ENCODE measurements around the gene SIGLEC5. TPM values are rescaled to one million over a fixed set of nuclear protein-coding genes. Genes with fewer than 3 reads are reported as not detected.

SIGLEC5 gene
- total RNA-seq, 5 donors from 2014 or later (not counting 1 experiment from before 2014, with no cell fraction given), result 0.16 to 0.26 TPM; not detected in 3

- H3K27me3 Mint-ChIP-seq, result peaks cover 42 to 50% of the 10 kb centered on the region in 2 donors
- peak in 3 of 4 experiments; percentile 31 to 53 (median 33) for ATAC-seq (replicated peaks in 1 of 4)
- ChIA-PET POLR2A (no interaction called here), CTCF (no interaction called here)
- Histone ChIP-seq H3K27ac (ENCODE audit: low read length) (no peak overlapping the region), H3K9me3 (no peaks in the 10 kb centered on the region), H3K4me1 (ENCODE audit: control insufficient read depth in 1 of 2, extremely low read depth in 1 of 2, insufficient read depth in 2 of 2, low read length in 2 of 2) (peaks cover 0 to 6% of the 10 kb centered on the region in 2 experiments), H3K4me3 (ENCODE audit: control insufficient read depth in 1 of 2, extremely low read depth in 1 of 2, low read length in 1 of 2) (no peak overlapping the region), H3K36me3 (ENCODE audit: control insufficient read depth in 2 of 2, extremely low read depth in 1 of 2, insufficient read depth in 1 of 2, low read length in 1 of 2) (no peaks in the 10 kb centered on the region), H3K27me3 (replicated peaks in 1 of 2; ENCODE audit: control insufficient read depth in 2 of 2, extremely low read depth in 1 of 2, insufficient read depth in 2 of 2, low read length in 1 of 2) (peaks cover 4 to 39% of the 10 kb centered on the region in 2 experiments)
- no peak overlapping the region for H3K27ac Mint-ChIP-seq
- peaks cover 7% of the 10 kb centered on the region for H3K36me3 Mint-ChIP-seq
- peaks cover 0 to 6% (median 2%) of the 10 kb centered on the region in 3 donors for H3K4me1 Mint-ChIP-seq
- H3K9me3 Mint-ChIP-seq, result no peaks in the 10 kb centered on the region
- DNase-seq, result peak in 8 of 35 experiments; percentile 4 to 25 (median 16)
- no peak overlapping the region for H3K4me3 Mint-ChIP-seq
- WGBS (ENCODE audit: insufficient coverage), result 17% methylated on average over 52 of the region's 59 CpGs
Measured at GRCh38 chr19:51600940-51601580, 29.1 kb downstream of the SIGLEC5 start.

DNA sequence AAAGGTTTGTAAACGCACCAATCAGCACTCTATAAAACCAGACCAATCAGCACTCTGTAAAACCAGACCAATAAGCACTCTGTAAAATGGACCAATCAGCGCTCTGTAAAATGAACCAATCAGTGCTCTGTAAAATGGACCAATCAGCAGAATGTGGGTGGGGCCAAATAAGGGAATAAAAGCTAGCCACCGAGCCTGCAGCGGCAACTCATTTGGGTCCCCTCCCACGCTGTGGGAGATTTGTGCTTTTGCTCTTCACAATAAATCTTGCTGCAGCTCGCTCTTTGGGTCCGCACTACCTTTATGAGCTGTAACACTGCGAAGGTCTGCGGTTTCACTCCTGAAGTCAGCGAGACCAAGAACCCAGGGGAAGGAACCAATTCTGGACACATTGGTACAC lies 31.1 kb downstream of the SIGLEC5 start:
- DNase-seq, result no peak
- ATAC-seq (replicated peaks in 1 of 4), result no peak
- Mint-ChIP-seq H3K9me3 (peaks cover 0 to 5% (median 0%) of the 10 kb centered on the region in 3 donors), H3K4me3 (no peak overlapping the region), H3K36me3 (peaks cover 7% of the 10 kb centered on the region), H3K27me3 (peaks cover 35 to 51% of the 10 kb centered on the region in 2 donors), H3K27ac (no peak overlapping the region), H3K4me1 (peaks cover 14 to 19% (median 15%) of the 10 kb centered on the region in 3 donors)
- CTCF ChIA-PET, result no interaction called here
- Histone ChIP-seq H3K36me3 (ENCODE audit: control insufficient read depth in 2 of 2, extremely low read depth in 1 of 2, insufficient read depth in 1 of 2, low read length in 1 of 2) (no peaks in the 10 kb centered on the region), H3K9me3 (no peaks in the 10 kb centered on the region), H3K27me3 (replicated peaks in 1 of 2; ENCODE audit: control insufficient read depth in 2 of 2, extremely low read depth in 1 of 2, insufficient read depth in 2 of 2, low read length in 1 of 2) (peaks cover 0 to 36% of the 10 kb centered on the region in 2 experiments), H3K27ac (ENCODE audit: low read length) (no peak overlapping the region), H3K4me3 (ENCODE audit: control insufficient read depth in 1 of 2, extremely low read depth in 1 of 2, low read length in 1 of 2) (no peak overlapping the region), H3K4me1 (ENCODE audit: control insufficient read depth in 1 of 2, extremely low read depth in 1 of 2, insufficient read depth in 2 of 2, low read length in 2 of 2) (peaks cover 4 to 15% of the 10 kb centered on the region in 2 experiments)
- POLR2A ChIA-PET, result no interaction called here
- 96% methylated on average over 9 of the region's 10 CpGs for WGBS (ENCODE audit: insufficient coverage)

GRCh38 chr19:51598159-51598915 lies 31.9 kb downstream of the SIGLEC5 start:
- Mint-ChIP-seq H3K36me3 (peaks cover 7% of the 10 kb centered on the region), H3K4me3 (no peak overlapping the region), H3K4me1 (peaks cover 21 to 26% (median 23%) of the 10 kb centered on the region in 3 donors), H3K27ac (no peak overlapping the region), H3K9me3 (peaks cover 0 to 5% (median 0%) of the 10 kb centered on the region in 3 donors), H3K27me3 (peaks cover 34 to 51% of the 10 kb centered on the region in 2 donors)
- no peak for ATAC-seq (replicated peaks in 1 of 4)
- 96% methylated on average over 28 of the region's 31 CpGs for WGBS (ENCODE audit: insufficient coverage)
- Histone ChIP-seq H3K27ac (ENCODE audit: low read length) (no peak overlapping the region), H3K4me3 (ENCODE audit: control insufficient read depth in 1 of 2, extremely low read depth in 1 of 2, low read length in 1 of 2) (no peak overlapping the region), H3K27me3 (replicated peaks in 1 of 2; ENCODE audit: control insufficient read depth in 2 of 2, extremely low read depth in 1 of 2, insufficient read depth in 2 of 2, low read length in 1 of 2) (peaks cover 0 to 36% of the 10 kb centered on the region in 2 experiments), H3K36me3 (ENCODE audit: control insufficient read depth in 2 of 2, extremely low read depth in 1 of 2, insufficient read depth in 1 of 2, low read length in 1 of 2) (no peaks in the 10 kb centered on the region), H3K9me3 (no peaks in the 10 kb centered on the region), H3K4me1 (ENCODE audit: control insufficient read depth in 1 of 2, extremely low read depth in 1 of 2, insufficient read depth in 2 of 2, low read length in 2 of 2) (peaks cover 7 to 22% of the 10 kb centered on the region in 2 experiments)
- POLR2A ChIA-PET, result no interaction called here
- CTCF ChIA-PET, result no interaction called here
- no peak for DNase-seq

GRCh38 chr19:51595190-51596175 lies 34.7 kb downstream of the SIGLEC5 start:
- no peak for ATAC-seq (replicated peaks in 1 of 4)
- peak overlapping the region; percentile 24 to 93 for H3K27ac Mint-ChIP-seq
- peaks cover 4% of the 10 kb centered on the region for H3K36me3 Mint-ChIP-seq
- Histone ChIP-seq H3K36me3 (ENCODE audit: control insufficient read depth in 2 of 2, extremely low read depth in 1 of 2, insufficient read depth in 1 of 2, low read length in 1 of 2) (no peaks in the 10 kb centered on the region), H3K27ac (ENCODE audit: low read length) (no peak overlapping the region), H3K9me3 (no peaks in the 10 kb centered on the region), H3K4me3 (ENCODE audit: control insufficient read depth in 1 of 2, extremely low read depth in 1 of 2, low read length in 1 of 2) (no peak overlapping the region), H3K27me3 (replicated peaks in 1 of 2; ENCODE audit: control insufficient read depth in 2 of 2, extremely low read depth in 1 of 2, insufficient read depth in 2 of 2, low read length in 1 of 2) (peaks cover 0 to 17% of the 10 kb centered on the region in 2 experiments), H3K4me1 (ENCODE audit: control insufficient read depth in 1 of 2, extremely low read depth in 1 of 2, insufficient read depth in 2 of 2, low read length in 2 of 2) (peaks cover 8 to 22% of the 10 kb centered on the region in 2 experiments)
- H3K4me3 Mint-ChIP-seq, result peak overlapping the region; percentile 90 to 93 (median 91)
- peaks cover 0 to 5% (median 2%) of the 10 kb centered on the region in 3 donors for H3K9me3 Mint-ChIP-seq
- peaks cover 23 to 28% (median 24%) of the 10 kb centered on the region in 3 donors for H3K4me1 Mint-ChIP-seq
- POLR2A ChIA-PET, result no interaction called here
- peaks cover 28 to 31% of the 10 kb centered on the region in 2 donors for H3K27me3 Mint-ChIP-seq
- WGBS (ENCODE audit: insufficient coverage), result 94% methylated on average over 7 of the region's 8 CpGs
- CTCF ChIA-PET, result no interaction called here
- DNase-seq, result no peak

DNA sequence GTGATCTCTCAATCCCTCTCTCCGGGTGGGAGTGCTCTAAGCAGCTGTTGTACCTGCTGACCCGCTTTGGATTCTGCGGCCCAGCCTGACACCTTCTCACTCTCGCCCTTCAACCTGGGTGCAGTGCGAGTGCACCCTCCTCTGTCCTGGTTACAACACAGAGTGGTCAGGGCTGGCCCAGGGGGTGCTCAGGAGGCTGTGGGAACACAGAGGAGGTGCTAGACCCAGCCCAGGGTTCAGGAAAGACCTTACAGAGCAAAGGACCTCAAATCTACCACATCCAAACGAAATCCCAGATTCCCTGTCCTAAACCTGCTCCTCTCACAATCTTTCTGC lies 35.5 kb downstream of the SIGLEC5 start:
- POLR2A ChIA-PET, result no interaction called here
- ATAC-seq (replicated peaks in 1 of 4), result peak in 2 of 4 experiments; percentile 2 to 6

More for the DNA sequence above, 35.5 kb downstream of the SIGLEC5 start:
- DNase-seq, result no peak
- Mint-ChIP-seq H3K4me1 (peaks cover 23 to 26% (median 23%) of the 10 kb centered on the region in 3 donors), H3K27me3 (peaks cover 23% of the 10 kb centered on the region in 2 donors), H3K4me3 (peak overlapping the region; percentile 90 to 93 (median 91)), H3K27ac (peak overlapping the region; percentile 84 to 93), H3K9me3 (peaks cover 2 to 5% (median 4%) of the 10 kb centered on the region in 3 donors), H3K36me3 (peaks cover 6% of the 10 kb centered on the region)
- Histone ChIP-seq H3K27ac (ENCODE audit: low read length) (peak overlapping the region; percentile 67), H3K4me1 (ENCODE audit: control insufficient read depth in 1 of 2, extremely low read depth in 1 of 2, insufficient read depth in 2 of 2, low read length in 2 of 2) (peaks cover 8 to 22% of the 10 kb centered on the region in 2 experiments), H3K9me3 (no peaks in the 10 kb centered on the region), H3K27me3 (replicated peaks in 1 of 2; ENCODE audit: control insufficient read depth in 2 of 2, extremely low read depth in 1 of 2, insufficient read depth in 2 of 2, low read length in 1 of 2) (peaks cover 0 to 13% of the 10 kb centered on the region in 2 experiments), H3K4me3 (ENCODE audit: control insufficient read depth in 1 of 2, extremely low read depth in 1 of 2, low read length in 1 of 2) (peak overlapping the region; percentile 86 to 93), H3K36me3 (ENCODE audit: control insufficient read depth in 2 of 2, extremely low read depth in 1 of 2, insufficient read depth in 1 of 2, low read length in 1 of 2) (no peaks in the 10 kb centered on the region)
- CTCF ChIA-PET, result no interaction called here
- 36% methylated on average over 6 of the region's 6 CpGs for WGBS (ENCODE audit: insufficient coverage)

Data from T-cell (primary cell).